PC-9 (cell line): Measurements from ENCODE around the gene CDT1. TPM values are rescaled to one million over a fixed set of nuclear protein-coding genes. Genes with fewer than 3 reads are reported as not detected.

Experiments
- BruUV-seq: library from RNA; stranded (reverse); fragments of 400-500 nt; replicated peaks from 2 replicates; lab custom pipeline; 2021; lab: Mats Ljungman, UMichigan
- CTCF ChIA-PET: fragments of 300-600 bp; sonication (Branson Sonifier 250); formaldehyde crosslinking; loops from one replicate; lab custom pipeline; 2022; ENCODE audit warnings: antibody characterized with exemption; lab: Charles Lee
- POLR2A ChIA-PET: fragments of 300-600 bp; sonication (Branson Sonifier 250); formaldehyde crosslinking; loops from one replicate; lab custom pipeline; 2022; ENCODE audit warnings: antibody characterized with exemption; ENCODE audit not compliant: unreplicated experiment; lab: Charles Lee
- DNase-seq, 2 experiments: peaks; one replicate each; pipeline versions ENCODE4 v3.0.0 to v3.0.0-alpha.2; 2015 to 2022; ENCODE audit warnings: mixed read lengths in 1 of 2
- H2AFZ ChIP-seq: fragments of 200-600 bp; sonication (generic); 2 replicates; pipeline ENCODE4 v1.8.1; 2017; ENCODE audit warnings: antibody characterized with exemption
- H3F3A ChIP-seq: fragments of 200-600 bp; sonication (generic); 2 replicates; pipeline ENCODE4 v1.8.1; 2017; ENCODE audit warnings: antibody characterized with exemption, mild to moderate bottlenecking, low read depth; ENCODE audit not compliant: insufficient read depth
- H3K27ac ChIP-seq: fragments of 200-600 bp; sonication (generic); 2 replicates; pipeline ENCODE4 v1.6.1; 2016; ENCODE audit warnings: mixed run types
- H3K27me3 ChIP-seq: fragments of 200-600 bp; sonication (generic); 2 replicates; pipeline ENCODE4 v1.6.1; 2016; ENCODE audit warnings: low read depth, mixed run types; ENCODE audit not compliant: insufficient read depth
- H3K36me3 ChIP-seq: fragments of 200-600 bp; sonication (generic); 2 replicates; pipeline ENCODE4 v1.6.1; 2016; ENCODE audit warnings: low read depth, mixed run types
- H3K4me1 ChIP-seq: fragments of 200-600 bp; sonication (generic); replicated peaks from 2 replicates; pipeline ENCODE4 v1.6.1; 2016; ENCODE audit warnings: mixed run types; ENCODE audit not compliant: insufficient read depth
- H3K4me2 ChIP-seq: fragments of 200-600 bp; sonication (generic); 2 replicates; pipeline ENCODE4 v1.6.1; 2017; ENCODE audit warnings: mixed run types
- H3K4me3 ChIP-seq: fragments of 200-600 bp; sonication (generic); 2 replicates; pipeline ENCODE4 v1.6.1; 2016; ENCODE audit warnings: mixed run types
- H3K79me2 ChIP-seq: fragments of 200-600 bp; sonication (generic); 2 replicates; pipeline ENCODE4 v1.6.1; 2017; ENCODE audit warnings: low read depth, mixed run types
- H3K9me2 ChIP-seq: fragments of 200-600 bp; sonication (generic); 2 replicates; pipeline ENCODE4 v1.8.1; 2017; ENCODE audit warnings: mild to moderate bottlenecking; ENCODE audit not compliant: insufficient read depth
- H3K9me3 ChIP-seq: fragments of 200-600 bp; sonication (generic); 2 replicates; pipeline ENCODE4 v1.8.1; 2016; ENCODE audit warnings: low read depth; ENCODE audit not compliant: insufficient read depth
- H4K20me1 ChIP-seq: fragments of 200-600 bp; sonication (generic); 2 replicates; pipeline ENCODE4 v1.8.1; 2017; ENCODE audit not compliant: insufficient read depth
- CTCF ChIP-seq: fragments of 200-600 bp; sonication (generic); conservative IDR thresholded peaks from 2 replicates; pipeline ENCODE4 v1.6.1; 2017; ENCODE audit warnings: mixed run types, antibody characterized with exemption, mild to moderate bottlenecking, moderate library complexity
- EZH2 ChIP-seq: fragments of 200-600 bp; sonication (generic); IDR thresholded peaks from 2 replicates; pipeline ENCODE4 v1.8.0; 2017; ENCODE audit warnings: antibody characterized with exemption, low read depth
- intact Hi-C: fragments of 100-400 bp; cut with micrococcal nuclease; formaldehyde crosslinking; loops from one replicate; pipeline ENCODE4 v1.10.0; 2022; ENCODE audit not compliant: unreplicated experiment
- total RNA-seq: library from RNA; stranded (reverse); gene quantifications from 2 replicates; pipeline ENCODE4 v1.2.3, GENCODE V29; 2021

Gene CDT1
- total RNA-seq, 1 experiment from 2014 or later: 73.2 TPM

GRCh38 chr16:88824256-88825077, 20.9 kb downstream of the CDT1 start:
- H3K9me2 ChIP-seq: no peaks in the 10 kb centered on the region
- no peaks in the 10 kb centered on the region for H3F3A ChIP-seq
- H3K4me3 ChIP-seq: no peak overlapping the region
- no peaks in the 10 kb centered on the region for H3K36me3 ChIP-seq
- POLR2A ChIA-PET: no interaction called here
- no peak overlapping the region for H2AFZ ChIP-seq
- intact Hi-C loops: no loop called here
- H3K27ac ChIP-seq: no peak overlapping the region
- H3K27me3 ChIP-seq: no peaks in the 10 kb centered on the region
- no peaks in the 10 kb centered on the region for H4K20me1 ChIP-seq
- H3K9me3 ChIP-seq: no peaks in the 10 kb centered on the region
- no peak for DNase-seq
- CTCF ChIA-PET: no interaction called here
- H3K4me1 ChIP-seq: no peaks in the 10 kb centered on the region
- TF ChIP-seq EZH2: no peak
- no peak for TF ChIP-seq CTCF
- H3K4me2 ChIP-seq: no peak overlapping the region
- BruUV-seq: no TSS peak
- no peaks in the 10 kb centered on the region for H3K79me2 ChIP-seq

- no peak for DNase-seq
- Histone ChIP-seq H3K27me3 (no peaks in the 10 kb centered on the region), H3K79me2 (no peaks in the 10 kb centered on the region), H2AFZ (no peak overlapping the region), H3K9me2 (no peaks in the 10 kb centered on the region), H3K4me1 (no peaks in the 10 kb centered on the region), H3K9me3 (no peaks in the 10 kb centered on the region), H3K27ac (no peak overlapping the region), H4K20me1 (no peaks in the 10 kb centered on the region), H3F3A (no peaks in the 10 kb centered on the region), H3K36me3 (no peaks in the 10 kb centered on the region), H3K4me3 (no peak overlapping the region), H3K4me2 (no peak overlapping the region)
- CTCF ChIA-PET: no interaction called here
- intact Hi-C loops: no loop called here
- TF ChIP-seq CTCF (no peak), EZH2 (no peak)
- POLR2A ChIA-PET: no interaction called here
- BruUV-seq: no TSS peak
Measured at GRCh38 chr16:88825146-88825545, 21.6 kb downstream of the CDT1 start.

- H3K4me3 ChIP-seq: no peak overlapping the region
- no peak overlapping the region for H2AFZ ChIP-seq
- no peaks in the 10 kb centered on the region for H3K9me3 ChIP-seq
- ChIA-PET CTCF (no interaction called here), POLR2A (no interaction called here)
- no peaks in the 10 kb centered on the region for H3K9me2 ChIP-seq
- H3K36me3 ChIP-seq: no peaks in the 10 kb centered on the region
- H4K20me1 ChIP-seq: no peaks in the 10 kb centered on the region
- H3K79me2 ChIP-seq: no peaks in the 10 kb centered on the region
- intact Hi-C loops: no loop called here
- H3K27me3 ChIP-seq: no peaks in the 10 kb centered on the region
- H3K4me2 ChIP-seq: no peak overlapping the region
- no peak overlapping the region for H3K27ac ChIP-seq
- TF ChIP-seq EZH2: no peak
- no peak for TF ChIP-seq CTCF
- no TSS peak for BruUV-seq
- no peaks in the 10 kb centered on the region for H3K4me1 ChIP-seq
- DNase-seq: no peak
- H3F3A ChIP-seq: no peaks in the 10 kb centered on the region
Measured at GRCh38 chr16:88826070-88826840, 22.7 kb downstream of the CDT1 start.
